SU-DHL-6 (cell line): ENCODE data around the gene GRB10.

Experiments
- EZH2phosphoT487 ChIP-seq: fragments of 200-600 bp; sonication (generic), shearing (Covaris generic); conservative IDR thresholded peaks from 2 replicates; pipeline ENCODE4 v1.6.1; 2018; ENCODE audit warnings: mild to moderate bottlenecking, antibody characterized with exemption, low read length, moderate library complexity, mixed read lengths
- TF ChIP-seq, protein P1 (sequence below): fragments of 200-600 bp; sonication (generic); IDR thresholded peaks from one replicate; pipeline ENCODE4 v1.5.1; 2017; ENCODE audit warnings: antibody characterized with exemption, mild to moderate bottlenecking, low read length, moderate library complexity; ENCODE audit not compliant: insufficient read depth, poor library complexity, severe bottlenecking

DNA sequence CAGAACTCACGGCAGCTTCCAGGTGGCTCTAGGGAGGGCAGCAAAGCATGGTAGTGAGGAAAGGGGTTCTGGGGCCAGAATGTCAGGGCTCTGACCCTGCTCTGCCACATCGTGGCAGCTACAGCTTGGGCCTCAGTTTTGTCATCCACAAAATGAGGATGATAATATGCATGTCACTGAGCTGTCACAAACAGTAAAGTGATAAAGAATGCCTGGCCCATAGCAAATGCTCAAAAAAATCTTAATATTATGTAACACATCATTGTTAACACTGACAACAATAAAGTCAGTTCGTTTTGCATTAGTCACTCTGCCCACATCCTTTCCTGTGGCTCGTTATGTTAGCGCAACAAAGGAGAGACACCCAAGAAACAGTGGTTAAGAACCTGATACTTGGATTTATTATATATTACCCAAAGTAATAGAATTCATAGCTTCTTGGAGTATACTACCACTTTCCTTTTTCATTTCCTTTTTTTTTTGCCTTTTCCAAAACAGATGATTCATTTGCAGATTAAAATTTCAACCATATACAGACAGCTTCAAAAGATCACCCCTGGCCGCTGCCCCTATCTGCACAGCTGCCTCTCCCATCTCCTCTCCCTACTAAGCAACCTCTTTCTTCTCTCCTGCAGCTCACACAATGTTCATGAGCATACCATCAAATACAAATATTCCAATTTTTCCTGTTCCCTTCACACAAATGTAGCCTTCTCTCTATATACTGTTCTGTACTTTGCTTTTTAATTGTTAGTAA lies 172.0 kb downstream of the GRB10 start:
- TF ChIP-seq EZH2phosphoT487 = no peak
- TF ChIP-seq, protein P1, sequence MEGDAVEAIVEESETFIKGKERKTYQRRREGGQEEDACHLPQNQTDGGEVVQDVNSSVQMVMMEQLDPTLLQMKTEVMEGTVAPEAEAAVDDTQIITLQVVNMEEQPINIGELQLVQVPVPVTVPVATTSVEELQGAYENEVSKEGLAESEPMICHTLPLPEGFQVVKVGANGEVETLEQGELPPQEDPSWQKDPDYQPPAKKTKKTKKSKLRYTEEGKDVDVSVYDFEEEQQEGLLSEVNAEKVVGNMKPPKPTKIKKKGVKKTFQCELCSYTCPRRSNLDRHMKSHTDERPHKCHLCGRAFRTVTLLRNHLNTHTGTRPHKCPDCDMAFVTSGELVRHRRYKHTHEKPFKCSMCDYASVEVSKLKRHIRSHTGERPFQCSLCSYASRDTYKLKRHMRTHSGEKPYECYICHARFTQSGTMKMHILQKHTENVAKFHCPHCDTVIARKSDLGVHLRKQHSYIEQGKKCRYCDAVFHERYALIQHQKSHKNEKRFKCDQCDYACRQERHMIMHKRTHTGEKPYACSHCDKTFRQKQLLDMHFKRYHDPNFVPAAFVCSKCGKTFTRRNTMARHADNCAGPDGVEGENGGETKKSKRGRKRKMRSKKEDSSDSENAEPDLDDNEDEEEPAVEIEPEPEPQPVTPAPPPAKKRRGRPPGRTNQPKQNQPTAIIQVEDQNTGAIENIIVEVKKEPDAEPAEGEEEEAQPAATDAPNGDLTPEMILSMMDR = no peak
